ENCODE data around the gene KIF19. TPM values are rescaled to one million over a fixed set of nuclear protein-coding genes. Genes with fewer than 3 reads are reported as not detected.

Gene KIF19
- total RNA-seq, 4 donors from 2014 or later: 2.1 to 31.4 (median 8.6) TPM

DNA sequence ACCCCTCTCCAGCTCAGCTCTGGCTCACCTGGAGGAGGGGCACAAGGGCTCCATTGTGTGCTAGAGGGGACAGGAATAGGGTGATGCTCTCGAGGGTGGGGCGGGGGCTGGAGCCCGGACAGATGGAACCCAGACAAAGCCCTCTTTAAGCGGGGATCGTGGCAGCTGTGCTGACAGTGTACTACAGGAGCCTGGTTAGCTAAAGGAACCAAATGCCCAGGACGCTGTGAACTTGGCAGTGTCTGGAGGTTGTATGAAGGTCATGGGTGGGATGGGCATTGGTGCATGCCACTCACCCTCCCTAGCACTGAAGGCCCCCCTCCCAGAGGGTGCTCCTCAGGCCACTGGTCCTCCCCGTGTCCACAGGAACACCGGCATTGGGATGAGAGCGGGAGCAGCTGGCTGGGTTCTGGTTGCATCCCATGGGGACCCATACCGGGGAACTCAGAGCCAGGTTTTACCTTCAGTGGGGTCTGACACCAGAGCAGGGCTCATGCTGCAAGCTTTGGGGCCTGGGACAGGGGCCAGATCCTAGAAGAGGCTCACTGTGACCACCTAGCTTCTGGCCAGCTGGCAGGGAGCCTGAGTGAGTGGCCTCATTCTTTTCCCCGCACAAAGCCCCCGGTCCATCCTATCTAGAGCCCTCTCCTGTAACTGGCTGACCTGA lies 11.9 kb downstream of the KIF19 start:
- Histone ChIP-seq H3K27me3 (no peaks in the 10 kb centered on the region), H3K36me3 (no peaks in the 10 kb centered on the region), H3K9me3 (no peaks in the 10 kb centered on the region), H3K4me1 (no peaks in the 10 kb centered on the region), H3K27ac (no peak overlapping the region), H3K4me3 (no peak overlapping the region)
- no peak for DNase-seq
- TF ChIP-seq, protein P1, sequence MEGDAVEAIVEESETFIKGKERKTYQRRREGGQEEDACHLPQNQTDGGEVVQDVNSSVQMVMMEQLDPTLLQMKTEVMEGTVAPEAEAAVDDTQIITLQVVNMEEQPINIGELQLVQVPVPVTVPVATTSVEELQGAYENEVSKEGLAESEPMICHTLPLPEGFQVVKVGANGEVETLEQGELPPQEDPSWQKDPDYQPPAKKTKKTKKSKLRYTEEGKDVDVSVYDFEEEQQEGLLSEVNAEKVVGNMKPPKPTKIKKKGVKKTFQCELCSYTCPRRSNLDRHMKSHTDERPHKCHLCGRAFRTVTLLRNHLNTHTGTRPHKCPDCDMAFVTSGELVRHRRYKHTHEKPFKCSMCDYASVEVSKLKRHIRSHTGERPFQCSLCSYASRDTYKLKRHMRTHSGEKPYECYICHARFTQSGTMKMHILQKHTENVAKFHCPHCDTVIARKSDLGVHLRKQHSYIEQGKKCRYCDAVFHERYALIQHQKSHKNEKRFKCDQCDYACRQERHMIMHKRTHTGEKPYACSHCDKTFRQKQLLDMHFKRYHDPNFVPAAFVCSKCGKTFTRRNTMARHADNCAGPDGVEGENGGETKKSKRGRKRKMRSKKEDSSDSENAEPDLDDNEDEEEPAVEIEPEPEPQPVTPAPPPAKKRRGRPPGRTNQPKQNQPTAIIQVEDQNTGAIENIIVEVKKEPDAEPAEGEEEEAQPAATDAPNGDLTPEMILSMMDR (IDR thresholded peaks at IDR 0.05): no peak

GRCh38 chr17:74339537-74340195 lies 13.6 kb downstream of the KIF19 start:
- no peaks in the 10 kb centered on the region for H3K27me3 ChIP-seq
- no peak for DNase-seq
- no peak overlapping the region for H3K4me3 ChIP-seq
- no peaks in the 10 kb centered on the region for H3K4me1 ChIP-seq
- TF ChIP-seq POLR2A (IDR thresholded peaks at IDR 0.05): no peak
- TF ChIP-seq, protein P1 (IDR thresholded peaks at IDR 0.05): no peak
- no peak overlapping the region for H3K27ac ChIP-seq
- H3K36me3 ChIP-seq: no peaks in the 10 kb centered on the region
- no peaks in the 10 kb centered on the region for H3K9me3 ChIP-seq

DNA sequence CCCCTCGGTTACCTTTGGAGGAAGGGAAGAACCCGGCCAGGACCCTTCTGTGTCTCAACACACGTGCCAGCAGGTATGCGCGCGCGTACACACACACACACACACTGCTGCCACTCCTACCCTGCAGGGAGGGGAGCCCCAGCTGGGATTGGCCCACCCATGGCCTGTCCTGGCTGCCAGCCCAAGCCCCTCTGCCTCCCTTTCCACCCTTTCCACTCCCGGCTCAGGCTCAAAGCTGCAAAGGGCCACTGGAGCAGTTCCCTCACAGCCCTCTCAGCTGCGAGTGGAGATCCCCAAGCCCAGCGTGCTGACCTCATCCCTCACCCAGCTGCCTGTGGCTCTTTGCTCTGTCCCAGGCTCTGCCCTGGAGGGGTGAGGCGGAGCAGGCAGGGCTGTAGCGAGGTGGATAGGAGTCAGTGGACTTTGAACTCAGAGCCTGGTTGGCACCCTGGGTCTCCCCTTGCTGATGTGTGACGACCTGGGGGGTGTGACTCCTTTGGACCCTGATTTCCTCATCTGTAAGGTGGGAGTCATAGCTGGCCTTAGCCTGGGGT lies 14.5 kb downstream of the KIF19 start:
- DNase-seq: no peak
- H3K27ac ChIP-seq: no peak overlapping the region
- TF ChIP-seq, protein P1 (IDR thresholded peaks at IDR 0.05): no peak
- no peak for TF ChIP-seq POLR2A (IDR thresholded peaks at IDR 0.05)
- H3K9me3 ChIP-seq: no peaks in the 10 kb centered on the region
- no peaks in the 10 kb centered on the region for H3K27me3 ChIP-seq
- H3K36me3 ChIP-seq: no peaks in the 10 kb centered on the region
- H3K4me1 ChIP-seq: no peaks in the 10 kb centered on the region
- H3K4me3 ChIP-seq: no peak overlapping the region

- H3K36me3 ChIP-seq: no peaks in the 10 kb centered on the region
- no peak overlapping the region for H3K27ac ChIP-seq
- H3K27me3 ChIP-seq: no peaks in the 10 kb centered on the region
- H3K9me3 ChIP-seq: no peaks in the 10 kb centered on the region
- DNase-seq: no peak
- no peak overlapping the region for H3K4me3 ChIP-seq
- no peaks in the 10 kb centered on the region for H3K4me1 ChIP-seq
- TF ChIP-seq, protein P1 (IDR thresholded peaks at IDR 0.05): no peak
- TF ChIP-seq POLR2A (IDR thresholded peaks at IDR 0.05): no peak
Measured at GRCh38 chr17:74342224-74342623, 16.2 kb downstream of the KIF19 start.

GRCh38 chr17:74343121-74343520 lies 17.1 kb downstream of the KIF19 start:
- Histone ChIP-seq H3K4me3 (no peak overlapping the region), H3K36me3 (no peaks in the 10 kb centered on the region), H3K27ac (no peak overlapping the region), H3K27me3 (no peaks in the 10 kb centered on the region), H3K9me3 (no peaks in the 10 kb centered on the region), H3K4me1 (no peaks in the 10 kb centered on the region)
- no peak for DNase-seq
- TF ChIP-seq, protein P1 (IDR thresholded peaks at IDR 0.05): no peak
- TF ChIP-seq POLR2A (IDR thresholded peaks at IDR 0.05): no peak
